ENCODE data around the gene FAM24B.

The FAM24B gene

GRCh38 chr10:122822973-122823690 is 56.2 kb downstream of the FAM24B start:
- Mint-ChIP-seq H3K27me3 (ENCODE audit: low read depth) (peaks cover 21% of the 10 kb centered on the region), H3K27ac (no peak overlapping the region), H3K9me3 (no peaks in the 10 kb centered on the region), H3K4me3 (no peak overlapping the region), H3K36me3 (ENCODE audit: low read depth) (no peaks in the 10 kb centered on the region), H3K4me1 (ENCODE audit: low read depth) (no peaks in the 10 kb centered on the region)

- Mint-ChIP-seq H3K36me3 (ENCODE audit: low read depth) (no peaks in the 10 kb centered on the region), H3K27ac (no peak overlapping the region), H3K4me3 (no peak overlapping the region), H3K4me1 (ENCODE audit: low read depth) (no peaks in the 10 kb centered on the region), H3K9me3 (no peaks in the 10 kb centered on the region), H3K27me3 (ENCODE audit: low read depth) (peaks cover 28% of the 10 kb centered on the region)
These were observed 57.6 kb downstream of the FAM24B start for GRCh38 chr10:122821808-122822207.

- Mint-ChIP-seq H3K9me3 (no peaks in the 10 kb centered on the region), H3K27ac (no peak overlapping the region), H3K4me3 (no peak overlapping the region), H3K4me1 (ENCODE audit: low read depth) (no peaks in the 10 kb centered on the region), H3K27me3 (ENCODE audit: low read depth) (peaks cover 9% of the 10 kb centered on the region), H3K36me3 (ENCODE audit: low read depth) (no peaks in the 10 kb centered on the region)
These were observed 63.9 kb downstream of the FAM24B start for GRCh38 chr10:122815458-122815857.

- H3K27me3 Mint-ChIP-seq (ENCODE audit: low read depth): peaks cover 9% of the 10 kb centered on the region
- H3K4me1 Mint-ChIP-seq (ENCODE audit: low read depth): no peaks in the 10 kb centered on the region
- H3K36me3 Mint-ChIP-seq (ENCODE audit: low read depth): no peaks in the 10 kb centered on the region
- no peak overlapping the region for H3K27ac Mint-ChIP-seq
- no peak overlapping the region for H3K4me3 Mint-ChIP-seq
- H3K9me3 Mint-ChIP-seq: no peaks in the 10 kb centered on the region
These were observed 64.9 kb downstream of the FAM24B start for GRCh38 chr10:122814493-122814892.

- no peak overlapping the region for H3K27ac Mint-ChIP-seq
These were observed 66.6 kb downstream of the FAM24B start for GRCh38 chr10:122812751-122813150.

GRCh38 chr10:122802282-122802681 is 77.1 kb downstream of the FAM24B start:
- H3K9me3 Mint-ChIP-seq: no peaks in the 10 kb centered on the region
- no peaks in the 10 kb centered on the region for H3K36me3 Mint-ChIP-seq (ENCODE audit: low read depth)
- H3K27ac Mint-ChIP-seq: no peak overlapping the region
- H3K4me1 Mint-ChIP-seq (ENCODE audit: low read depth): no peaks in the 10 kb centered on the region
- no peak overlapping the region for H3K4me3 Mint-ChIP-seq
- H3K27me3 Mint-ChIP-seq (ENCODE audit: low read depth): no peaks in the 10 kb centered on the region

More at GRCh38 chr10:122812751-122813150, 66.6 kb downstream of the FAM24B start:
- no peaks in the 10 kb centered on the region for H3K4me1 Mint-ChIP-seq (ENCODE audit: low read depth)
- no peaks in the 10 kb centered on the region for H3K9me3 Mint-ChIP-seq
- H3K4me3 Mint-ChIP-seq: no peak overlapping the region
- H3K27me3 Mint-ChIP-seq (ENCODE audit: low read depth): peaks cover 3% of the 10 kb centered on the region
- no peaks in the 10 kb centered on the region for H3K36me3 Mint-ChIP-seq (ENCODE audit: low read depth)
